Retinal pigment epithelial cell (primary cell): Measurements from ENCODE around the gene RAB29.

Source experiments
- DNase-seq: peaks from one replicate; pipeline ENCODE4 v3.0.0-alpha.2; 2010; ENCODE audit warnings: low read depth
- H3K4me3 ChIP-seq: 2 replicates; pipeline ENCODE4 v1.5.1; 2011; ENCODE audit warnings: mild to moderate bottlenecking, low read length, control low read depth, moderate library complexity
- CTCF ChIP-seq: conservative IDR thresholded peaks from 2 replicates; pipeline ENCODE4 v1.5.1; 2011; ENCODE audit warnings: low read depth, low read length, control low read depth, inconsistent platforms

Gene RAB29

GRCh38 chr1:205797168-205797567 is 21.9 kb upstream of the RAB29 start:
- H3K4me3 ChIP-seq, result no peak overlapping the region
- DNase-seq, result no peak
- TF ChIP-seq CTCF, result no peak

- no peak for TF ChIP-seq CTCF
- DNase-seq, result no peak
Measured at GRCh38 chr1:205794011-205794730, 18.9 kb upstream of the RAB29 start.

GRCh38 chr1:205792961-205793673 is 17.8 kb upstream of the RAB29 start:
- DNase-seq, result no peak
- H3K4me3 ChIP-seq, result no peak overlapping the region
- TF ChIP-seq CTCF, result no peak

More at GRCh38 chr1:205794011-205794730, 18.9 kb upstream of the RAB29 start:
- no peak overlapping the region for H3K4me3 ChIP-seq

GRCh38 chr1:205792481-205792881 is 17.2 kb upstream of the RAB29 start:
- TF ChIP-seq CTCF, result no peak
- no peak overlapping the region for H3K4me3 ChIP-seq
- DNase-seq, result no peak

- H3K4me3 ChIP-seq, result no peak overlapping the region
- no peak for DNase-seq
- peak; percentile 92 for TF ChIP-seq CTCF
Measured at GRCh38 chr1:205791568-205792180, 16.4 kb upstream of the RAB29 start.

- no peak overlapping the region for H3K4me3 ChIP-seq
- no peak for DNase-seq
- TF ChIP-seq CTCF, result no peak
Measured at GRCh38 chr1:205787287-205787916, 12.1 kb upstream of the RAB29 start.
